ENCODE measurements around the gene FUCA1.
A peak's percentile ranks its signal among the peaks of the same experiment; 100 is the strongest.
"Not testable (repeated sequence)": the region's sequence is repeated elsewhere in the genome, so short reads cannot be mapped to it uniquely, and the experiment has no call there.

Gene FUCA1

GRCh38 chr1:23805025-23805424 is 63.1 kb downstream of the FUCA1 start:
- Histone ChIP-seq H3K9me3 (ENCODE audit: insufficient read depth, low read depth, low read length) (no peaks in the 10 kb centered on the region), H3F3A (ENCODE audit: low read depth) (no peaks in the 10 kb centered on the region), H3K4me3 (ENCODE audit: low read length, poor library complexity, severe bottlenecking) (no peak overlapping the region), H3K79me2 (ENCODE audit: insufficient read depth, low read length) (no peaks in the 10 kb centered on the region), H3K4me2 (ENCODE audit: low read depth, low read length, poor library complexity, severe bottlenecking) (no peak overlapping the region), H2AFZ (ENCODE audit: low read length) (no peak overlapping the region), H3K4me1 (ENCODE audit: insufficient read depth, low read length, poor library complexity, severe bottlenecking) (peaks cover 14% of the 10 kb centered on the region), H3K9me2 (replicated peaks; ENCODE audit: low read depth, low read length) (no peaks in the 10 kb centered on the region), H4K20me1 (ENCODE audit: insufficient read depth, low read length, poor library complexity, severe bottlenecking) (peaks cover 5% of the 10 kb centered on the region), H3K9ac (ENCODE audit: low read depth, low read length, poor library complexity, severe bottlenecking) (no peak overlapping the region), H3K27me3 (ENCODE audit: insufficient read depth, low read length, poor library complexity, severe bottlenecking) (no peaks in the 10 kb centered on the region), H3K36me3 (ENCODE audit: insufficient read depth, low read length) (no peaks in the 10 kb centered on the region)
- no peak for TF ChIP-seq EZH2phosphoT487 (IDR thresholded peaks at IDR 0.05; ENCODE audit: borderline replicate concordance)
- TF ChIP-seq CTCF (conservative IDR thresholded peaks at IDR 0.05; ENCODE audit: low read length): no peak

GRCh38 chr1:23804183-23804835 is 63.8 kb downstream of the FUCA1 start:
- no peaks in the 10 kb centered on the region; the same call in 1 of the 2 replicates for H3K79me2 ChIP-seq (ENCODE audit: insufficient read depth, low read length)
- no peaks in the 10 kb centered on the region for H3K36me3 ChIP-seq (ENCODE audit: insufficient read depth, low read length)
- no peak overlapping the region for H3K4me3 ChIP-seq (ENCODE audit: low read length, poor library complexity, severe bottlenecking)
- no peak overlapping the region for H3K9ac ChIP-seq (ENCODE audit: low read depth, low read length, poor library complexity, severe bottlenecking)
- H3K9me2 ChIP-seq (replicated peaks; ENCODE audit: low read depth, low read length): no peaks in the 10 kb centered on the region
- H4K20me1 ChIP-seq (ENCODE audit: insufficient read depth, low read length, poor library complexity, severe bottlenecking): peaks cover 9% of the 10 kb centered on the region
- TF ChIP-seq CTCF (conservative IDR thresholded peaks at IDR 0.05; ENCODE audit: low read length): peak; percentile 37; the same call in 1 of the 2 replicates
- TF ChIP-seq EZH2phosphoT487 (IDR thresholded peaks at IDR 0.05; ENCODE audit: borderline replicate concordance): no peak
- H3F3A ChIP-seq (ENCODE audit: low read depth): no peaks in the 10 kb centered on the region
- no peaks in the 10 kb centered on the region for H3K27me3 ChIP-seq (ENCODE audit: insufficient read depth, low read length, poor library complexity, severe bottlenecking)
- H3K4me2 ChIP-seq (ENCODE audit: low read depth, low read length, poor library complexity, severe bottlenecking): no peak overlapping the region
- no peaks in the 10 kb centered on the region for H3K9me3 ChIP-seq (ENCODE audit: insufficient read depth, low read depth, low read length)
- H2AFZ ChIP-seq (ENCODE audit: low read length): no peak overlapping the region
- H3K4me1 ChIP-seq (ENCODE audit: insufficient read depth, low read length, poor library complexity, severe bottlenecking): peaks cover 21% of the 10 kb centered on the region

- no peaks in the 10 kb centered on the region for H3K9me2 ChIP-seq (replicated peaks; ENCODE audit: low read depth, low read length)
- no peaks in the 10 kb centered on the region for H3K27me3 ChIP-seq (ENCODE audit: insufficient read depth, low read length, poor library complexity, severe bottlenecking)
- no peaks in the 10 kb centered on the region for H3K9me3 ChIP-seq (ENCODE audit: insufficient read depth, low read depth, low read length)
- H2AFZ ChIP-seq (ENCODE audit: low read length): no peak overlapping the region
- H3K79me2 ChIP-seq (ENCODE audit: insufficient read depth, low read length): no peaks in the 10 kb centered on the region; the same call in 1 of the 2 replicates
- H3K36me3 ChIP-seq (ENCODE audit: insufficient read depth, low read length): no peaks in the 10 kb centered on the region
- peaks cover 21% of the 10 kb centered on the region for H3K4me1 ChIP-seq (ENCODE audit: insufficient read depth, low read length, poor library complexity, severe bottlenecking)
- TF ChIP-seq CTCF (conservative IDR thresholded peaks at IDR 0.05; ENCODE audit: low read length) (no peak), EZH2phosphoT487 (IDR thresholded peaks at IDR 0.05; ENCODE audit: borderline replicate concordance) (no peak)
- H4K20me1 ChIP-seq (ENCODE audit: insufficient read depth, low read length, poor library complexity, severe bottlenecking): peaks cover 9% of the 10 kb centered on the region
- no peak overlapping the region for H3K9ac ChIP-seq (ENCODE audit: low read depth, low read length, poor library complexity, severe bottlenecking)
- H3K4me2 ChIP-seq (ENCODE audit: low read depth, low read length, poor library complexity, severe bottlenecking): no peak overlapping the region
- H3K4me3 ChIP-seq (ENCODE audit: low read length, poor library complexity, severe bottlenecking): no peak overlapping the region
- H3F3A ChIP-seq (ENCODE audit: low read depth): no peaks in the 10 kb centered on the region
Observed at GRCh38 chr1:23803674-23804073, 64.4 kb downstream of the FUCA1 start.

- not testable (repeated sequence) for H3K79me2 ChIP-seq (ENCODE audit: insufficient read depth, low read length); H3K27me3 ChIP-seq (ENCODE audit: insufficient read depth, low read length, poor library complexity, severe bottlenecking); H3K4me3 ChIP-seq (ENCODE audit: low read length, poor library complexity, severe bottlenecking); H4K20me1 ChIP-seq (ENCODE audit: insufficient read depth, low read length, poor library complexity, severe bottlenecking); H3F3A ChIP-seq (ENCODE audit: low read depth); H3K9me2 ChIP-seq (replicated peaks; ENCODE audit: low read depth, low read length); H3K4me2 ChIP-seq (ENCODE audit: low read depth, low read length, poor library complexity, severe bottlenecking); H3K9me3 ChIP-seq (ENCODE audit: insufficient read depth, low read depth, low read length); H3K9ac ChIP-seq (ENCODE audit: low read depth, low read length, poor library complexity, severe bottlenecking); H2AFZ ChIP-seq (ENCODE audit: low read length); H3K36me3 ChIP-seq (ENCODE audit: insufficient read depth, low read length)
- peaks cover 19% of the 10 kb centered on the region for H3K4me1 ChIP-seq (ENCODE audit: insufficient read depth, low read length, poor library complexity, severe bottlenecking)
Observed at GRCh38 chr1:23802809-23803342, 65.2 kb downstream of the FUCA1 start.

Data from Loucy (cell line).